Measurements from ENCODE around the gene CSK. TPM values are rescaled to one million over a fixed set of nuclear protein-coding genes. Genes with fewer than 3 reads are reported as not detected.

Gene CSK
- total RNA-seq, 2 experiments from 2014 or later, result 114 to 118 TPM

DNA sequence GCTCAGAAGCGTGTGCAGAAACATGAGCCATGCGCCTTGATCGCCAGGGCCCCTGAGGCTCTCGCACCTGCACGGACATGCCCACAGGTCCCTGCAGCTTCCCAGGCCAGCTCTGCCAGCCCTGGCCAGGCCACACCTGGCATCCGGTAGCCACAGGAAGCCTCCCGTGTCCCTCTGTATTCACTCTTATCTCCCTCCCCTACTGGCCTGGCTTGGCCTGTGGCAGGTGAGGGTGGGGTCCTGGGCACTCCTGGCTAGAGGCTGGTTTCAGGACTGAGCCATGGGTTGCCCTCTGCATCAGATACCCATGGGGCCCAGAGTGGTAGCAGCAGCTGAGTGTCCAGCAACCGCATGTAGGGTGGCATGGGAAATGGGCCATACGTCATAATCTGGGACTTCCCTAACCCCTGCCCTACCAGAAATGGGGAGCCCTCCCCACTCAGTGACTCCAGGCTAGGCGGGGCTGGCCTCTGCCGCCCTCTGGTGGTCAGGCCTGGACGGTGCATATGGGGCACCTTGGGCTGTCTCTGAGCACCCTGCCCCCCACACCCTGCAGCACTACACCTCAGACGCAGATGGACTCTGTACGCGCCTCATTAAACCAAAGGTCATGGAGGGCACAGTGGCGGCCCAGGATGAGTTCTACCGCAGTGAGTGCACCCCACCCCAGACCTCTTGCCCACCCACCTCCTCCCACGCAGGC lies 18.1 kb downstream of the CSK start:
- no peak overlapping the region for H3K4me3 ChIP-seq (ENCODE audit: low read length)
- POLR2A ChIA-PET, result interaction anchor here (33.5 kb wide), 1 partner anchor 21 kb away, joined by 925 read pairs; the partner anchor contains the start of gene CSK
- peaks cover 50% of the 10 kb centered on the region for H3K4me1 Mint-ChIP-seq (ENCODE audit: low read depth)
- no peaks in the 10 kb centered on the region for H3K9me3 Mint-ChIP-seq
- ATAC-seq (ENCODE audit: poor library complexity) (peak; percentile 94), DNase-seq (peak; percentile 78 to 94 (median 87))
- no peaks in the 10 kb centered on the region for H3K9me3 ChIP-seq (ENCODE audit: control insufficient read depth in 1 of 2, insufficient read depth in 1 of 2, low read length in 2 of 2)
- CTCF ChIA-PET, result interaction anchor here (0.7 to 14.8 kb wide), 7 partner anchors 9 to 154 kb away, joined by 3 to 353 read pairs (median 8); partner anchors contain the start of gene CSK
- peak overlapping the region; percentile 34 for H3K4me3 Mint-ChIP-seq
- peaks cover 69% of the 10 kb centered on the region for H3K36me3 ChIP-seq (ENCODE audit: insufficient read depth, low read length)
- intact Hi-C loops (cut with DNase I, micrococcal nuclease), result loop anchor here (1.0 to 5.0 kb wide), 5 partner anchors 19 to 165 kb away; no protein-coding TSS in a partner anchor
- H3K36me3 Mint-ChIP-seq (ENCODE audit: low read depth), result peaks cover 80% of the 10 kb centered on the region
- no peaks in the 10 kb centered on the region for H3K27me3 ChIP-seq (ENCODE audit: control insufficient read depth in 1 of 2, insufficient read depth in 2 of 2, low read length in 2 of 2)
- peak overlapping the region; percentile 85 to 90 for H3K27ac ChIP-seq (ENCODE audit: low read depth in 1 of 2, low read length in 2 of 2)
- peaks cover 60% of the 10 kb centered on the region for H3K4me1 ChIP-seq (ENCODE audit: insufficient read depth, low read length)
- peak overlapping the region; percentile 93 for H3K27ac Mint-ChIP-seq
- TF ChIP-seq, protein P1, sequence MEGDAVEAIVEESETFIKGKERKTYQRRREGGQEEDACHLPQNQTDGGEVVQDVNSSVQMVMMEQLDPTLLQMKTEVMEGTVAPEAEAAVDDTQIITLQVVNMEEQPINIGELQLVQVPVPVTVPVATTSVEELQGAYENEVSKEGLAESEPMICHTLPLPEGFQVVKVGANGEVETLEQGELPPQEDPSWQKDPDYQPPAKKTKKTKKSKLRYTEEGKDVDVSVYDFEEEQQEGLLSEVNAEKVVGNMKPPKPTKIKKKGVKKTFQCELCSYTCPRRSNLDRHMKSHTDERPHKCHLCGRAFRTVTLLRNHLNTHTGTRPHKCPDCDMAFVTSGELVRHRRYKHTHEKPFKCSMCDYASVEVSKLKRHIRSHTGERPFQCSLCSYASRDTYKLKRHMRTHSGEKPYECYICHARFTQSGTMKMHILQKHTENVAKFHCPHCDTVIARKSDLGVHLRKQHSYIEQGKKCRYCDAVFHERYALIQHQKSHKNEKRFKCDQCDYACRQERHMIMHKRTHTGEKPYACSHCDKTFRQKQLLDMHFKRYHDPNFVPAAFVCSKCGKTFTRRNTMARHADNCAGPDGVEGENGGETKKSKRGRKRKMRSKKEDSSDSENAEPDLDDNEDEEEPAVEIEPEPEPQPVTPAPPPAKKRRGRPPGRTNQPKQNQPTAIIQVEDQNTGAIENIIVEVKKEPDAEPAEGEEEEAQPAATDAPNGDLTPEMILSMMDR (IDR thresholded peaks at IDR 0.05), result peak; percentile 94
- no peaks in the 10 kb centered on the region for H3K27me3 Mint-ChIP-seq

DNA sequence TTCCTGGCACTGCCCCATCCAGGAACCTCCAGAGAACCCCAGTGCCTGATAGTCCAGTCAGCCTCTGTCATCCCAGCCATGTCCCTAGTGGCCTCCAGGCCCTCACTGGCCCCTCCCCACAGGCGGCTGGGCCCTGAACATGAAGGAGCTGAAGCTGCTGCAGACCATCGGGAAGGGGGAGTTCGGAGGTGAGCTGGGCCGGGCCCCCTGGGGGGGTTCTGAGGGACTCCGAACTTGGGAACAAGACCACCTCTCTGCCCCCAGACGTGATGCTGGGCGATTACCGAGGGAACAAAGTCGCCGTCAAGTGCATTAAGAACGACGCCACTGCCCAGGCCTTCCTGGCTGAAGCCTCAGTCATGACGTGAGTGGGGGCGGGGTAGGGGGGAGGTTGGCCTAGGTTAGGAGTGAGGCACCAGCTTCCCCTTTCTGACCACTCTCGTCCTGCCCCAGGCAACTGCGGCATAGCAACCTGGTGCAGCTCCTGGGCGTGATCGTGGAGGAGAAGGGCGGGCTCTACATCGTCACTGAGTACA lies 18.7 kb downstream of the CSK start:
- peaks cover 77% of the 10 kb centered on the region for H3K36me3 Mint-ChIP-seq (ENCODE audit: low read depth)
- Histone ChIP-seq H3K27ac (ENCODE audit: low read depth in 1 of 2, low read length in 2 of 2) (no peak overlapping the region), H3K27me3 (ENCODE audit: control insufficient read depth in 1 of 2, insufficient read depth in 2 of 2, low read length in 2 of 2) (no peaks in the 10 kb centered on the region), H3K4me1 (ENCODE audit: insufficient read depth, low read length) (peaks cover 53% of the 10 kb centered on the region), H3K36me3 (ENCODE audit: insufficient read depth, low read length) (peaks cover 63% of the 10 kb centered on the region), H3K9me3 (ENCODE audit: control insufficient read depth in 1 of 2, insufficient read depth in 1 of 2, low read length in 2 of 2) (no peaks in the 10 kb centered on the region), H3K4me3 (ENCODE audit: low read length) (no peak overlapping the region)
- H3K9me3 Mint-ChIP-seq, result no peaks in the 10 kb centered on the region
- TF ChIP-seq, protein P1 (IDR thresholded peaks at IDR 0.05), result no peak
- POLR2A ChIA-PET, result interaction anchor here (33.5 kb wide), 1 partner anchor 21 kb away, joined by 925 read pairs; the partner anchor contains the start of gene CSK
- DNase-seq (peak in 1 of 14 experiments; percentile 49), ATAC-seq (ENCODE audit: poor library complexity) (no peak)
- CTCF ChIA-PET, result interaction anchor here (0.6 to 14.8 kb wide), 4 partner anchors 10 to 29 kb away, joined by 3 to 353 read pairs (median 132); partner anchors contain the start of gene CSK
- peak overlapping the region; percentile 93 for H3K27ac Mint-ChIP-seq
- H3K4me1 Mint-ChIP-seq (ENCODE audit: low read depth), result peaks cover 44% of the 10 kb centered on the region
- no peaks in the 10 kb centered on the region for H3K27me3 Mint-ChIP-seq
- intact Hi-C loops (cut with DNase I, micrococcal nuclease), result loop anchor here (1.0 to 5.0 kb wide), 4 partner anchors 20 to 166 kb away; no protein-coding TSS in a partner anchor
- no peak overlapping the region for H3K4me3 Mint-ChIP-seq

DNA sequence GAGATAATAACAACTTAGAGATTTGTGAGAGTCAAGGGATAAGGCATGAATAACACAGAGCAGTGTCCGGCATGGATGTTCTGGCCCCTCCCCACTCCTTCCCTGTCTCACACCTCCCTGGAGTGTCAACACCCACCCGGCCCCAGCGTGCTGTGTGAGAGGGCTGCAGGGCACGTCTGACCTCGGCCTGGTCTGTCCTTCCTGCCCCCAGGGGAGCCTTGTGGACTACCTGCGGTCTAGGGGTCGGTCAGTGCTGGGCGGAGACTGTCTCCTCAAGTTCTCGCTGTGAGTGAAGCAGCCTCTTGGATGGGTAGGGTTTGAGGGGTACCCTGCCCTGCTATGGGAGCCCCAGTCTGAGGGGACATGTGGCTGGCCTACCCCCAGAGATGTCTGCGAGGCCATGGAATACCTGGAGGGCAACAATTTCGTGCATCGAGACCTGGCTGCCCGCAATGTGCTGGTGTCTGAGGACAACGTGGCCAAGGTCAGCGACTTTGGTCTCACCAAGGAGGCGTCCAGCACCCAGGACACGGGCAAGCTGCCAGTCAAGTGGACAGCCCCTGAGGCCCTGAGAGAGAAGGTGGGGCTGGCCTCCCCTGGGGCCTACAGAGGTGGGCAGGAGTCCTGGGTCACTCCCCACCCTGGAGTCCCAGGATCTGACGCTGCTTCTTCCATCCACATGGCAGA lies 19.6 kb downstream of the CSK start:
- intact Hi-C loops (cut with DNase I, micrococcal nuclease), result loop anchor here (2.0 to 5.0 kb wide), 3 partner anchors 21 to 167 kb away; no protein-coding TSS in a partner anchor
- ATAC-seq (ENCODE audit: poor library complexity) (no peak), DNase-seq (no peak)
- H3K4me3 Mint-ChIP-seq, result no peak overlapping the region
- H3K27ac Mint-ChIP-seq, result peak overlapping the region; percentile 36
- peaks cover 63% of the 10 kb centered on the region for H3K36me3 ChIP-seq (ENCODE audit: insufficient read depth, low read length)
- H3K36me3 Mint-ChIP-seq (ENCODE audit: low read depth), result peaks cover 71% of the 10 kb centered on the region
- CTCF ChIA-PET, result interaction anchor here (10.1 to 14.8 kb wide), 2 partner anchors 21 to 30 kb away, joined by 231 to 353 read pairs; partner anchors contain the start of gene CSK
- POLR2A ChIA-PET, result interaction anchor here (33.5 kb wide), 1 partner anchor 22 kb away, joined by 925 read pairs; the partner anchor contains the start of gene CSK
- H3K4me3 ChIP-seq (ENCODE audit: low read length), result no peak overlapping the region
- TF ChIP-seq, protein P1 (IDR thresholded peaks at IDR 0.05), result no peak
- H3K9me3 Mint-ChIP-seq, result no peaks in the 10 kb centered on the region
- peaks cover 48% of the 10 kb centered on the region for H3K4me1 ChIP-seq (ENCODE audit: insufficient read depth, low read length)
- peaks cover 38% of the 10 kb centered on the region for H3K4me1 Mint-ChIP-seq (ENCODE audit: low read depth)
- no peaks in the 10 kb centered on the region for H3K27me3 ChIP-seq (ENCODE audit: control insufficient read depth in 1 of 2, insufficient read depth in 2 of 2, low read length in 2 of 2)
- no peak overlapping the region for H3K27ac ChIP-seq (ENCODE audit: low read depth in 1 of 2, low read length in 2 of 2)
- H3K9me3 ChIP-seq (ENCODE audit: control insufficient read depth in 1 of 2, insufficient read depth in 1 of 2, low read length in 2 of 2), result no peaks in the 10 kb centered on the region
- no peaks in the 10 kb centered on the region for H3K27me3 Mint-ChIP-seq

Data from CD4-positive, alpha-beta T cell (primary cell).